GM23338 (cell line): ENCODE data around the gene AGAP1. TPM values are rescaled to one million over a fixed set of nuclear protein-coding genes. Genes with fewer than 3 reads are reported as not detected.

Experiments
- ATAC-seq: fragments of 200-7000 bp; cut with Tn5 transposase; 3 replicates; pipeline ENCODE4 v1.9.1; 2020
- DNase-seq: peaks from one replicate; pipeline ENCODE4 v3.0.0-alpha.2; 2015; ENCODE audit warnings: low spot score
- H2AFZ ChIP-seq: fragments of 200-600 bp; sonication (generic); 2 replicates; pipeline ENCODE4 v1.8.0; 2016; ENCODE audit warnings: antibody characterized with exemption, mild to moderate bottlenecking, moderate library complexity
- H3F3A ChIP-seq: fragments of 200-600 bp; sonication (generic); replicated peaks from 2 replicates; pipeline ENCODE4 v1.8.0; 2017; ENCODE audit warnings: antibody characterized with exemption, mixed run types, low read depth
- H3K27ac ChIP-seq: fragments of 200-600 bp; sonication (generic); 2 replicates; pipeline ENCODE4 v1.6.1; 2016; ENCODE audit warnings: low read depth
- H3K27me3 ChIP-seq: fragments of 200-600 bp; sonication (generic); 2 replicates; pipeline ENCODE4 v1.8.0; 2016; ENCODE audit warnings: mild to moderate bottlenecking, mixed run types, moderate library complexity; ENCODE audit not compliant: insufficient read depth
- H3K36me3 ChIP-seq: fragments of 200-600 bp; sonication (generic); 2 replicates; pipeline ENCODE4 v1.8.0; 2016; ENCODE audit warnings: mild to moderate bottlenecking; ENCODE audit not compliant: insufficient read depth
- H3K4me1 ChIP-seq: fragments of 200-600 bp; sonication (generic); 2 replicates; pipeline ENCODE4 v1.8.0; 2016; ENCODE audit warnings: mild to moderate bottlenecking, moderate library complexity; ENCODE audit not compliant: insufficient read depth
- H3K4me2 ChIP-seq: fragments of 200-600 bp; sonication (generic); 2 replicates; pipeline ENCODE4 v1.7.1; 2017; ENCODE audit warnings: mixed run types
- H3K4me3 ChIP-seq: fragments of 200-600 bp; sonication (generic); 2 replicates; pipeline ENCODE4 v1.6.1; 2016; ENCODE audit warnings: mixed run types
- H3K79me2 ChIP-seq: fragments of 200-600 bp; sonication (generic); replicated peaks from 2 replicates; pipeline ENCODE4 v1.8.0; 2017; ENCODE audit warnings: mild to moderate bottlenecking; ENCODE audit not compliant: insufficient read depth
- H3K9me2 ChIP-seq: fragments of 200-600 bp; sonication (generic); 2 replicates; pipeline ENCODE4 v1.8.0; 2017; ENCODE audit not compliant: insufficient read depth
- H4K20me1 ChIP-seq: fragments of 200-600 bp; sonication (generic); replicated peaks from 2 replicates; pipeline ENCODE4 v1.8.0; 2017; ENCODE audit warnings: mild to moderate bottlenecking; ENCODE audit not compliant: insufficient read depth
- H3K27ac Mint-ChIP-seq: 2 replicates; pipeline ENCODE4 v1.8.0; 2020; ENCODE audit warnings: inconsistent platforms, mild to moderate bottlenecking, moderate library complexity, mixed read lengths
- H3K27me3 Mint-ChIP-seq: 3 replicates; pipeline ENCODE4 v1.8.0; 2022; ENCODE audit warnings: low read depth, mild to moderate bottlenecking, moderate library complexity, mixed read lengths, inconsistent platforms; ENCODE audit not compliant: insufficient read depth, poor library complexity
- H3K36me3 Mint-ChIP-seq: 3 replicates; pipeline ENCODE4 v1.8.0; 2021; ENCODE audit warnings: low read depth, mild to moderate bottlenecking, inconsistent platforms, moderate library complexity, mixed read lengths
- H3K4me1 Mint-ChIP-seq: 3 replicates; pipeline ENCODE4 v1.8.0; 2020; ENCODE audit warnings: mild to moderate bottlenecking, inconsistent platforms, mixed read lengths
- H3K4me3 Mint-ChIP-seq: 3 replicates; pipeline ENCODE4 v1.8.0; 2021; ENCODE audit warnings: moderate library complexity, mild to moderate bottlenecking, inconsistent platforms, mixed read lengths
- H3K9me3 Mint-ChIP-seq: 3 replicates; pipeline ENCODE4 v1.8.0; 2020; ENCODE audit warnings: moderate library complexity, mild to moderate bottlenecking, inconsistent platforms, mixed read lengths
- CREB1 ChIP-seq: fragments of 250-450 bp; sonication (Bioruptor Pico); IDR thresholded peaks from 2 replicates; pipeline ENCODE4 v1.5.0; 2020; ENCODE audit warnings: low read depth, mild to moderate bottlenecking, moderate library complexity
- EZH2 ChIP-seq: fragments of 200-600 bp; sonication (generic); IDR thresholded peaks from one replicate; pipeline ENCODE4 v1.8.0; 2017; ENCODE audit warnings: antibody characterized with exemption, mild to moderate bottlenecking, low read depth; ENCODE audit not compliant: unreplicated experiment
- NANOG ChIP-seq: IDR thresholded peaks from 2 replicates; pipeline ENCODE4 v1.6.1; 2016; ENCODE audit warnings: antibody characterized with exemption, borderline replicate concordance
- POLR2AphosphoS5 ChIP-seq: IDR thresholded peaks from 2 replicates; pipeline ENCODE4 v1.6.1; 2016; ENCODE audit warnings: antibody characterized with exemption, low read depth
- polyA plus RNA-seq: library from polyadenylated mRNA; unstranded; fragments of >200 nt; fragmentation: Nextera tagmentation; extraction: Ambion mirVana; gene quantifications from 2 replicates; pipeline ENCODE4 v1.2.1, GENCODE V29; 2016
- total RNA-seq: library from RNA; depleted of rRNA; stranded (reverse); fragments of >200 nt; shearing (Covaris generic); gene quantifications from 2 replicates; pipeline ENCODE4 v1.2.3, GENCODE V29; 2014
- TF ChIP-seq, protein P1 (sequence below), 2 experiments: fragments of 200-600 bp in 1 of 2; sonication (generic) in 1 of 2; conservative IDR thresholded peaks; 2 replicates each; pipeline versions ENCODE4 v1.5.1 to v1.6.1; 2016 to 2017; ENCODE audit warnings: antibody characterized with exemption in 2 of 2, low read depth in 2 of 2, mild to moderate bottlenecking in 2 of 2, moderate library complexity in 1 of 2

AGAP1 gene
- total and polyA plus RNA-seq, 2 experiments from 2014 or later = 13.3 to 27.9 TPM

DNA sequence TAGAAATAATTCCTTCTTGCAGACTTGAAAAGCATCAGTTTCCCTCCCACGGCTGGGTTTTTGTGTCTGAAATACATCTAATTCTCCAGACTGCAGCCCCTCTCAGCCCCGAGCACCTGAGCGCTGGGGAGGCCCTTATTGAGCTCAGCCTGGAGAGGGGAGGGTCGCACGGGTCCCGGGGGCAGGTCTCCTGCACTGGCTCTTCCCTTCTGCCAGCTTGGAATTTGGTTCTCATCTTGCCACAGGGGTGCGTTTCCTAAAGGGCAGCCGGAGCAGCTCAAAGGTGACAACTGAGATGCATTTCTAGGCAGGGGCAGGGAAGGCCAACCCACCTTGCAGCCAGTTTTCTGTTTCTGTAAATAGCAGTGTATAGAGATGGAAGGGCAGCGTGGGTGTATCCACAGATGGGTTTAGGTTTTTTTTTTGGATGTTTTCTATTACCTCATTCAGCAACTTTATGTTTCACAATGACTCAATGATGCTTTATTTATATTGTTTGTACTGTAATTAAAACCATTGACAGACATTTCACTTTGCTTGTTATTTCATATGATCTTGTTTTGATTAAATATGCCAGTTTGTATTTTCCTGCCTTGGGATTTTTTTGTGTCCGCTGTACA is 637.3 kb downstream of the AGAP1 start:
- peaks cover 3% of the 10 kb centered on the region; the same call in 2 of the 3 replicates for H3K36me3 Mint-ChIP-seq
- Histone ChIP-seq H3K4me2 (no peak overlapping the region), H3K4me1 (peaks cover 11% of the 10 kb centered on the region), H3K27ac (no peak overlapping the region), H2AFZ (no peak overlapping the region), H3K9me2 (no peaks in the 10 kb centered on the region), H4K20me1 (no peaks in the 10 kb centered on the region), H3K27me3 (no peaks in the 10 kb centered on the region), H3F3A (0 out of 2 replicates have a peak, but pooled peaks cover 4% of the 10 kb centered on the region), H3K4me3 (no peak overlapping the region), H3K36me3 (no peaks in the 10 kb centered on the region), H3K79me2 (no peaks in the 10 kb centered on the region)
- peaks cover 33% of the 10 kb centered on the region for H3K27me3 Mint-ChIP-seq
- H3K4me1 Mint-ChIP-seq = peaks cover 52% of the 10 kb centered on the region
- no peak overlapping the region for H3K4me3 Mint-ChIP-seq
- TF ChIP-seq NANOG = no peak
- ATAC-seq = no peak
- no peaks in the 10 kb centered on the region for H3K9me3 Mint-ChIP-seq
- DNase-seq = no peak
- no peak overlapping the region for H3K27ac Mint-ChIP-seq

DNA sequence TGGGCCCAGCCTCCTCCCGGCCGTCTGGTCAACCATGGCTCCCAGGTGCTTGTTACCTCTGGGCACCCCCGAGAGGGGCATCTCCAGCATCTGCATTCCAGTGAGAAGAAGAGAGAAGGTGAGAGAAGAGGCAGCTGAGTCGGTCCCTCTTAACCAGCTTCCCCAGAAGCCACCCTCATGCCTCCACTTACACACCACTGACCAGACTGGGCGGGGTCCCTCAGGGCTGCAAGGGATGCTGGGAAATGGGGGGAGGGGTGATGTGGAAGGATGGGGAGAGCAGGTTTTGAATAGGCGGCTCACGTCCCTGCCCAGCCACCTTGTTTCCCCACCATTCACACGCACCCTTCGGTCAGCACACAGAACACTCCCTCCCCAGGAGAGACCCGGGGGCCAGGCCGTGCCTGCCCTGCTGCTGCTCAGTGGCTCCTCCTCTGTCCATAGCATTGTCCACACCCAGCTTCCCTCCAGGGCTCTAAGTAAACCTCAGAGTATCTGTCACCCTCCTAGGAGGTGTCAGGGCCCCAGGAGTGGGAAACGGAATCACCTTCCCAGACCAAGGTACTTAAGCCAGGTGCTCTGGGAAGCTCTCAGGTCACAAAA is 639.7 kb downstream of the AGAP1 start:
- Mint-ChIP-seq H3K36me3 (peaks cover 3% of the 10 kb centered on the region; the same call in 2 of the 3 replicates), H3K27me3 (peaks cover 33% of the 10 kb centered on the region), H3K4me3 (no peak overlapping the region), H3K27ac (no peak overlapping the region), H3K4me1 (peaks cover 38% of the 10 kb centered on the region), H3K9me3 (no peaks in the 10 kb centered on the region)
- Histone ChIP-seq H3K4me2 (no peak overlapping the region), H4K20me1 (no peaks in the 10 kb centered on the region), H3K27me3 (no peaks in the 10 kb centered on the region), H3K4me1 (peaks cover 9% of the 10 kb centered on the region), H3K9me2 (no peaks in the 10 kb centered on the region), H3K79me2 (no peaks in the 10 kb centered on the region), H3K27ac (no peak overlapping the region), H3F3A (no peaks in the 10 kb centered on the region), H3K36me3 (no peaks in the 10 kb centered on the region), H2AFZ (no peak overlapping the region), H3K4me3 (no peak overlapping the region)
- peak; percentile 47 for DNase-seq
- ATAC-seq = peak; percentile 81
- TF ChIP-seq CREB1 (CRISPR knock-in tag) (no peak), EZH2 (no peak)
- TF ChIP-seq, protein P1, sequence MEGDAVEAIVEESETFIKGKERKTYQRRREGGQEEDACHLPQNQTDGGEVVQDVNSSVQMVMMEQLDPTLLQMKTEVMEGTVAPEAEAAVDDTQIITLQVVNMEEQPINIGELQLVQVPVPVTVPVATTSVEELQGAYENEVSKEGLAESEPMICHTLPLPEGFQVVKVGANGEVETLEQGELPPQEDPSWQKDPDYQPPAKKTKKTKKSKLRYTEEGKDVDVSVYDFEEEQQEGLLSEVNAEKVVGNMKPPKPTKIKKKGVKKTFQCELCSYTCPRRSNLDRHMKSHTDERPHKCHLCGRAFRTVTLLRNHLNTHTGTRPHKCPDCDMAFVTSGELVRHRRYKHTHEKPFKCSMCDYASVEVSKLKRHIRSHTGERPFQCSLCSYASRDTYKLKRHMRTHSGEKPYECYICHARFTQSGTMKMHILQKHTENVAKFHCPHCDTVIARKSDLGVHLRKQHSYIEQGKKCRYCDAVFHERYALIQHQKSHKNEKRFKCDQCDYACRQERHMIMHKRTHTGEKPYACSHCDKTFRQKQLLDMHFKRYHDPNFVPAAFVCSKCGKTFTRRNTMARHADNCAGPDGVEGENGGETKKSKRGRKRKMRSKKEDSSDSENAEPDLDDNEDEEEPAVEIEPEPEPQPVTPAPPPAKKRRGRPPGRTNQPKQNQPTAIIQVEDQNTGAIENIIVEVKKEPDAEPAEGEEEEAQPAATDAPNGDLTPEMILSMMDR (conservative IDR thresholded peaks at IDR 0.05; ENCODE audit: low read depth in 2 of 2) = peak; percentile 51

DNA sequence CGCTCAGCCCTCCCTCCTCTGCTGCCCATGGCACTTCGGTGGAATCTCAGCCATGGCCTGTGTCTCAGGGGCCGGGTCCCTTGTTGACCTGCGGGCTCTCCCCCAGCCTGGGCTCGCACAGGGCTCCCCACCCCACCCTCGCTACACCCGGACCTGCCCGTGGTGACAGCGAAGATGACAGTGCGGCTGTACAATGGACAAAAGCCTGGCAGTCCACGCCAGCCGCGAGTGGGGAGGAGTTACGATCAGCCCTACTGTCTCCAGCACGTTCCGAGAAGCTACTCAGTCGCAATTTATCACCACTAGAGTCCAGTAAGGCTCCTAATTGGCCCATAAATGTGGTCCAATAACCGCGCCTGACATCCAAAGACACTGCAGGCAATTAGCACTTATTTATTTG is 642.7 kb downstream of the AGAP1 start:
- H3K4me1 ChIP-seq = no peaks in the 10 kb centered on the region
- no peak for DNase-seq
- no peaks in the 10 kb centered on the region for H4K20me1 ChIP-seq
- peaks cover 18% of the 10 kb centered on the region for H3K27me3 Mint-ChIP-seq
- no peak overlapping the region for H3K4me2 ChIP-seq
- H3K79me2 ChIP-seq = no peaks in the 10 kb centered on the region
- no peaks in the 10 kb centered on the region for H3K27me3 ChIP-seq
- peaks cover 22% of the 10 kb centered on the region for H3K4me1 Mint-ChIP-seq
- no peaks in the 10 kb centered on the region for H3K9me2 ChIP-seq
- H3K9me3 Mint-ChIP-seq = no peaks in the 10 kb centered on the region; the same call in 2 of the 3 replicates
- no peak; the same call in 2 of the 3 replicates for ATAC-seq
- no peak for TF ChIP-seq POLR2AphosphoS5
- H3K36me3 ChIP-seq = no peaks in the 10 kb centered on the region
- H3K4me3 ChIP-seq = no peak overlapping the region
- H3K36me3 Mint-ChIP-seq = peaks cover 3% of the 10 kb centered on the region; the same call in 2 of the 3 replicates
- no peaks in the 10 kb centered on the region for H3F3A ChIP-seq
- no peak overlapping the region for H3K27ac Mint-ChIP-seq
- no peak overlapping the region for H3K27ac ChIP-seq
- no peak overlapping the region for H2AFZ ChIP-seq
- no peak overlapping the region for H3K4me3 Mint-ChIP-seq
